ENCODE measurements around the gene NEURL1B. TPM values are rescaled to one million over a fixed set of nuclear protein-coding genes. Genes with fewer than 3 reads are reported as not detected.

NEURL1B gene
- total and polyA plus RNA-seq, 2 experiments from 2014 or later, result 0.65 to 5.8 TPM

DNA sequence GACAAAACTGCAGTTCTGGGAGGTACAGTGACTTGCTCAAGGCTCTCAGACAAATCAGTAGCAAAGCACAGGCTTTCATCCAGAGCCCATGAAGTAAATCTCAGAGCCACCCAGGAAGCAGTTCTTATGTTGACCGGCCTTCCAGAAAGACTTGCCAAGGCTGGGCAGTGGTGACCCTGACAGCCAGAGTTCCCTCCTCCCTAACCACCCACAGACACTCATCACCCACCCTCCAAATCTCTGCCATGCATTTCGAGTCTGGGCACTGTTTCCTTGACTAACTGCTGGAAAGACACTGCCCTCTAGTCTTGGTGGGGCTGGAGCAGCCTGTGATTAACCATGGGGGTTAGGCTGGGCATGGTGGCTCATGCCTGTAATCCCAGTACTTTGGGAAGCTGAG lies 21.5 kb downstream of the NEURL1B start:
- H3K27ac ChIP-seq, result no peak overlapping the region
- TF ChIP-seq, protein P1, sequence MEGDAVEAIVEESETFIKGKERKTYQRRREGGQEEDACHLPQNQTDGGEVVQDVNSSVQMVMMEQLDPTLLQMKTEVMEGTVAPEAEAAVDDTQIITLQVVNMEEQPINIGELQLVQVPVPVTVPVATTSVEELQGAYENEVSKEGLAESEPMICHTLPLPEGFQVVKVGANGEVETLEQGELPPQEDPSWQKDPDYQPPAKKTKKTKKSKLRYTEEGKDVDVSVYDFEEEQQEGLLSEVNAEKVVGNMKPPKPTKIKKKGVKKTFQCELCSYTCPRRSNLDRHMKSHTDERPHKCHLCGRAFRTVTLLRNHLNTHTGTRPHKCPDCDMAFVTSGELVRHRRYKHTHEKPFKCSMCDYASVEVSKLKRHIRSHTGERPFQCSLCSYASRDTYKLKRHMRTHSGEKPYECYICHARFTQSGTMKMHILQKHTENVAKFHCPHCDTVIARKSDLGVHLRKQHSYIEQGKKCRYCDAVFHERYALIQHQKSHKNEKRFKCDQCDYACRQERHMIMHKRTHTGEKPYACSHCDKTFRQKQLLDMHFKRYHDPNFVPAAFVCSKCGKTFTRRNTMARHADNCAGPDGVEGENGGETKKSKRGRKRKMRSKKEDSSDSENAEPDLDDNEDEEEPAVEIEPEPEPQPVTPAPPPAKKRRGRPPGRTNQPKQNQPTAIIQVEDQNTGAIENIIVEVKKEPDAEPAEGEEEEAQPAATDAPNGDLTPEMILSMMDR (IDR thresholded peaks at IDR 0.05; ENCODE audit: poor library complexity), result no peak
- TF ChIP-seq EZH2phosphoT487 (IDR thresholded peaks at IDR 0.05; ENCODE audit: low read depth, severe bottlenecking, unreplicated experiment) (no peak), EZH2 (IDR thresholded peaks at IDR 0.05; ENCODE audit: borderline replicate concordance) (no peak)
- WGBS (ENCODE audit: low lambda C conversion rate, missing lambda C conversion rate), result 89% methylated on average over 2 of the region's 2 CpGs

DNA sequence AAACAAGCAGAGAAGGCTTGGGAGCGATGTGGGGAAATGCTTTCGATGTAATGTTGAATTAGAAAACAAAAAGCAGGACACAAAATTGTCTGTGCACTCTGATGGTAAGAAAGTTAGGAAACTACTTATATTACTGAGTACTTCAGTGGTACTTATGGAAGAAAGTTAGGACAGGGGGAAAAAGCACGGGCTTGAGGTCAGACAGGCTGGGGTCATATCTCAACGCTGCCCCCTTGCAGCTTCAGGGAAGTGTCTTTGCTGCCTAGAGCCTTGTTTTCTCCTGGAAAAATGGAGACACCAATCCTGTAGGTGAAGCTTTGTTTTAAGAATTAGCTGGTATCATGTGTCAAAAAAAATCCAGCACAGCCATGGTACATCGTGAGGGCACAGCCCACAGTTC lies 23.0 kb downstream of the NEURL1B start:
- no peak for DNase-seq (ENCODE audit: low spot score)
- WGBS (ENCODE audit: low lambda C conversion rate, missing lambda C conversion rate), result 56% methylated on average over 5 of the region's 5 CpGs
- H3K4me2 ChIP-seq, result peak overlapping the region; percentile 28
- no peak for TF ChIP-seq EZH2 (IDR thresholded peaks at IDR 0.05; ENCODE audit: borderline replicate concordance)
- TF ChIP-seq, protein P1 (IDR thresholded peaks at IDR 0.05; ENCODE audit: poor library complexity), result no peak
- no peak for TF ChIP-seq EZH2phosphoT487 (IDR thresholded peaks at IDR 0.05; ENCODE audit: low read depth, severe bottlenecking, unreplicated experiment)
- H3K27me3 ChIP-seq, result no peaks in the 10 kb centered on the region
- H3K9me3 ChIP-seq (ENCODE audit: low read depth), result no peaks in the 10 kb centered on the region
- no peaks in the 10 kb centered on the region for H3K36me3 ChIP-seq (replicated peaks; ENCODE audit: insufficient read depth, low read depth)
- H3K79me2 ChIP-seq, result no peaks in the 10 kb centered on the region
- H2AFZ ChIP-seq, result no peak overlapping the region
- H4K20me1 ChIP-seq (ENCODE audit: insufficient read depth, poor library complexity, severe bottlenecking), result no peaks in the 10 kb centered on the region
- no peaks in the 10 kb centered on the region for H3K9me2 ChIP-seq (replicated peaks; ENCODE audit: insufficient read depth)
- H3K4me3 ChIP-seq, result no peak overlapping the region
- peak overlapping the region; percentile 63 for H3K27ac ChIP-seq
- peaks cover 32% of the 10 kb centered on the region for H3K4me1 ChIP-seq (ENCODE audit: insufficient read depth)

More for the DNA sequence above, 21.5 kb downstream of the NEURL1B start:
- Histone ChIP-seq H3K9me2 (replicated peaks; ENCODE audit: insufficient read depth) (no peaks in the 10 kb centered on the region), H3K4me3 (no peak overlapping the region), H2AFZ (no peak overlapping the region), H3K4me2 (no peak overlapping the region), H3K9me3 (ENCODE audit: low read depth) (no peaks in the 10 kb centered on the region), H4K20me1 (ENCODE audit: insufficient read depth, poor library complexity, severe bottlenecking) (no peaks in the 10 kb centered on the region), H3K27me3 (no peaks in the 10 kb centered on the region), H3K36me3 (replicated peaks; ENCODE audit: insufficient read depth, low read depth) (no peaks in the 10 kb centered on the region), H3K4me1 (ENCODE audit: insufficient read depth) (peaks cover 33% of the 10 kb centered on the region), H3K79me2 (no peaks in the 10 kb centered on the region)
- DNase-seq (ENCODE audit: low spot score), result no peak

DNA sequence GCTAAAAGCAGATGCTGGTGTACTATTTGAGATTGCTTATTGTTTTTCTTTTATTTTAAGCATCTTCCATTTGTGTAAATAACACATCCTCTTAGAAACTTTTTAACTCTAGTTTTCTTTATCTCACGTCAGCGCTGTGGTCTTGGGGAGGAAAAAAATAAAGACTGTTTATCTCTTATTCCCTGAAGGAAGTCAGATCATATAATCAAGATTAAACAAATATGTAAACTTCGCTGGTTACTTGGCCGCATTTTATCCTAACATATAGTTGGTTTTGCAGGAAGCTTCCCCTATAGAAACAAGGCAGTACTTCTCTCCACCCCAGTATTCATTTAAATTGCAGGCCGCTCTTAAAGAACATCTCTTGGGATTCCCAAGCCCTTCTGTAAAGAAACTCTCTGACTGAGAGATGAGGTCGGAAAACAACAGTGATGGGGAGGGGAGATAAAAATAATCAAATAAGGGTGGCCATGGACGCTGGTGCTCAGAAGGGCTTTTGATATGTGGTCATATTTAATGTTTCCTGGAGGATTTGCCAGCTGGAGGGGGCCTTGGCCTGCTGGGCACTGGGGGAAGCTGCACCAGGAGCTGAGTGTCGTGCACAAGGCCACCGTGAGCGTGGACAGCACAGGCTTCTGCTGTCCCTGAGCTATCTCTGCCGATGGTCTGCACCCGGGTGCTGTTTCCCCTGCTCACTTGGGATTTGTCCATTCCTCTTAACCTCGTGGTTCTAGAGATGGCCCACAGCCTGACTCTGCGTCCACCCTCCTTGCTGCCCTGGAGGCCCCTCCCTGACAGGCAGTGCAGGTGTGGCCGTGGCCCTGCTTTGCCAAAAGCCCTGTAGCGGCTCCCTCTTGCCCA lies 23.8 kb downstream of the NEURL1B start:
- WGBS (ENCODE audit: low lambda C conversion rate, missing lambda C conversion rate), result 66% methylated on average over 16 of the region's 16 CpGs
- H3K4me2 ChIP-seq, result peak overlapping the region; percentile 28

More for the DNA sequence above, 23.8 kb downstream of the NEURL1B start:
- TF ChIP-seq EZH2phosphoT487 (IDR thresholded peaks at IDR 0.05; ENCODE audit: low read depth, severe bottlenecking, unreplicated experiment) (no peak), EZH2 (IDR thresholded peaks at IDR 0.05; ENCODE audit: borderline replicate concordance) (no peak)
- TF ChIP-seq, protein P1 (IDR thresholded peaks at IDR 0.05; ENCODE audit: poor library complexity), result no peak
- Histone ChIP-seq H3K79me2 (no peaks in the 10 kb centered on the region), H3K9me3 (ENCODE audit: low read depth) (no peaks in the 10 kb centered on the region), H4K20me1 (ENCODE audit: insufficient read depth, poor library complexity, severe bottlenecking) (no peaks in the 10 kb centered on the region), H2AFZ (no peak overlapping the region), H3K36me3 (replicated peaks; ENCODE audit: insufficient read depth, low read depth) (no peaks in the 10 kb centered on the region), H3K27me3 (no peaks in the 10 kb centered on the region), H3K4me3 (no peak overlapping the region), H3K9me2 (replicated peaks; ENCODE audit: insufficient read depth) (no peaks in the 10 kb centered on the region), H3K27ac (peak overlapping the region; percentile 63), H3K4me1 (ENCODE audit: insufficient read depth) (peaks cover 23% of the 10 kb centered on the region)
- DNase-seq (ENCODE audit: low spot score), result no peak

All from hepatocyte (in vitro differentiated cells).